Loucy (cell line): ENCODE measurements around the gene SPINK4.

ENCODE experiments used
- H2AFZ ChIP-seq: fragments of 200-600 bp; sonication (generic); 2 replicates; pipeline ENCODE4 v1.6.0; 2016; ENCODE audit warnings: antibody characterized with exemption, mild to moderate bottlenecking, low read length, moderate library complexity
- H3F3A ChIP-seq: fragments of 200-600 bp; 2 replicates; pipeline ENCODE4 v1.6.0; 2016; ENCODE audit warnings: antibody characterized with exemption, low read depth, mild to moderate bottlenecking
- H3K27me3 ChIP-seq: fragments of 200-600 bp; sonication (generic); 2 replicates; pipeline ENCODE4 v1.6.1; 2014; ENCODE audit warnings: low read length, mild to moderate bottlenecking; ENCODE audit not compliant: insufficient read depth, poor library complexity, severe bottlenecking
- H3K36me3 ChIP-seq: fragments of 200-600 bp; sonication (generic); 2 replicates; pipeline ENCODE4 v1.6.1; 2016; ENCODE audit warnings: low read length; ENCODE audit not compliant: insufficient read depth
- H3K4me1 ChIP-seq: fragments of 200-600 bp; sonication (generic); 2 replicates; pipeline ENCODE4 v1.5.1; 2014; ENCODE audit warnings: low read length, mild to moderate bottlenecking; ENCODE audit not compliant: insufficient read depth, poor library complexity, severe bottlenecking
- H3K4me2 ChIP-seq: fragments of 200-600 bp; sonication (generic); 2 replicates; pipeline ENCODE4 v1.6.0; 2014; ENCODE audit warnings: antibody characterized with exemption, low read length, low read depth, mild to moderate bottlenecking; ENCODE audit not compliant: poor library complexity, severe bottlenecking
- H3K4me3 ChIP-seq: fragments of 200-600 bp; sonication (generic); 2 replicates; pipeline ENCODE4 v1.5.1; 2014; ENCODE audit warnings: low read length, mild to moderate bottlenecking, mixed read lengths; ENCODE audit not compliant: poor library complexity, severe bottlenecking
- H3K79me2 ChIP-seq: fragments of 200-600 bp; sonication (generic); 2 replicates; pipeline ENCODE4 v1.6.1; 2014; ENCODE audit warnings: low read length; ENCODE audit not compliant: insufficient read depth
- H3K9ac ChIP-seq: fragments of 200-600 bp; sonication (generic); 2 replicates; pipeline ENCODE4 v1.6.0; 2014; ENCODE audit warnings: mild to moderate bottlenecking, low read depth, low read length, moderate library complexity; ENCODE audit not compliant: poor library complexity, severe bottlenecking
- H3K9me2 ChIP-seq: fragments of 200-600 bp; sonication (generic); replicated peaks from 2 replicates; pipeline ENCODE4 v1.6.1; 2016; ENCODE audit warnings: low read depth, low read length, mixed read lengths
- H3K9me3 ChIP-seq: fragments of 200-600 bp; sonication (generic); 2 replicates; pipeline ENCODE4 v1.6.1; 2014; ENCODE audit warnings: mild to moderate bottlenecking, antibody characterized with exemption, low read length, low read depth; ENCODE audit not compliant: insufficient read depth
- H4K20me1 ChIP-seq: fragments of 200-600 bp; sonication (generic); 2 replicates; pipeline ENCODE4 v1.6.0; 2014; ENCODE audit warnings: antibody characterized with exemption, low read length, mild to moderate bottlenecking; ENCODE audit not compliant: insufficient read depth, poor library complexity, severe bottlenecking
- EZH2phosphoT487 ChIP-seq: fragments of 200-600 bp; IDR thresholded peaks from 2 replicates; pipeline ENCODE4 v1.6.1; 2018; ENCODE audit warnings: antibody characterized with exemption, mild to moderate bottlenecking, moderate library complexity, borderline replicate concordance
- TF ChIP-seq, protein P1 (sequence below): fragments of 200-600 bp; sonication (generic); conservative IDR thresholded peaks from 2 replicates; pipeline ENCODE4 v1.5.1; 2014; ENCODE audit warnings: mild to moderate bottlenecking, antibody characterized with exemption, low read length

SPINK4 gene

GRCh38 chr9:33196736-33197135 lies 43.2 kb upstream of the SPINK4 start:
- Histone ChIP-seq H4K20me1 (no peaks in the 10 kb centered on the region), H3K4me1 (no peaks in the 10 kb centered on the region), H2AFZ (no peak overlapping the region), H3K4me3 (no peak overlapping the region), H3K9me3 (no peaks in the 10 kb centered on the region), H3K9ac (no peak overlapping the region), H3K4me2 (no peak overlapping the region), H3F3A (no peaks in the 10 kb centered on the region), H3K9me2 (no peaks in the 10 kb centered on the region), H3K36me3 (no peaks in the 10 kb centered on the region), H3K79me2 (no peaks in the 10 kb centered on the region), H3K27me3 (no peaks in the 10 kb centered on the region)
- TF ChIP-seq, protein P1, sequence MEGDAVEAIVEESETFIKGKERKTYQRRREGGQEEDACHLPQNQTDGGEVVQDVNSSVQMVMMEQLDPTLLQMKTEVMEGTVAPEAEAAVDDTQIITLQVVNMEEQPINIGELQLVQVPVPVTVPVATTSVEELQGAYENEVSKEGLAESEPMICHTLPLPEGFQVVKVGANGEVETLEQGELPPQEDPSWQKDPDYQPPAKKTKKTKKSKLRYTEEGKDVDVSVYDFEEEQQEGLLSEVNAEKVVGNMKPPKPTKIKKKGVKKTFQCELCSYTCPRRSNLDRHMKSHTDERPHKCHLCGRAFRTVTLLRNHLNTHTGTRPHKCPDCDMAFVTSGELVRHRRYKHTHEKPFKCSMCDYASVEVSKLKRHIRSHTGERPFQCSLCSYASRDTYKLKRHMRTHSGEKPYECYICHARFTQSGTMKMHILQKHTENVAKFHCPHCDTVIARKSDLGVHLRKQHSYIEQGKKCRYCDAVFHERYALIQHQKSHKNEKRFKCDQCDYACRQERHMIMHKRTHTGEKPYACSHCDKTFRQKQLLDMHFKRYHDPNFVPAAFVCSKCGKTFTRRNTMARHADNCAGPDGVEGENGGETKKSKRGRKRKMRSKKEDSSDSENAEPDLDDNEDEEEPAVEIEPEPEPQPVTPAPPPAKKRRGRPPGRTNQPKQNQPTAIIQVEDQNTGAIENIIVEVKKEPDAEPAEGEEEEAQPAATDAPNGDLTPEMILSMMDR, result no peak
- TF ChIP-seq EZH2phosphoT487, result no peak

- H3F3A ChIP-seq, result no peaks in the 10 kb centered on the region
- no peaks in the 10 kb centered on the region for H3K4me1 ChIP-seq
- TF ChIP-seq, protein P1, result no peak; the same call in 1 of the 2 replicates
- TF ChIP-seq EZH2phosphoT487, result no peak
Measured at GRCh38 chr9:33197279-33198152, 42.5 kb upstream of the SPINK4 start.

DNA sequence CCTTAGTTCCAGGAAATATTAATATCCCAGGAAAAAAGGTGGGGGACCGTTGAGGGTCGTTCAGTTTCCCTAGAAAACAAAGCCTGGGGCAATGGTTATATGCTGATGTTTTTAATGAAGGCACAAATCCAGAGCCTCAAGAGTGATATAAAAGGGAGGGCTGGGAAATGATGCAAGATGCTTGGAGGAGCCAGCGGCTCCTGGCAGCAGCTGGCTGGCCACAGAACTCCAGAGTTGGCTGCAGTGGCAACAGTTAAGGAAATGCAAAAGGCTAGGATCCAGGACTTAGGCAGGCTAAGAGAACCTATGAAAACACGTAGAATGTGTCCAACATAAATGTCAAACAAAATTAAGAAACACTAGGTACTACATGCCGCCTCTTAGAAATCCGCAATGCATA lies 41.8 kb upstream of the SPINK4 start:
- no peak overlapping the region for H3K4me3 ChIP-seq
- no peak overlapping the region for H2AFZ ChIP-seq
- H3F3A ChIP-seq, result no peaks in the 10 kb centered on the region
- H3K9me3 ChIP-seq, result no peaks in the 10 kb centered on the region
- H3K79me2 ChIP-seq, result no peaks in the 10 kb centered on the region
- no peak overlapping the region for H3K9ac ChIP-seq
- no peak for TF ChIP-seq EZH2phosphoT487
- TF ChIP-seq, protein P1, result no peak
- no peaks in the 10 kb centered on the region for H3K36me3 ChIP-seq
- no peaks in the 10 kb centered on the region for H3K27me3 ChIP-seq
- no peak overlapping the region for H3K4me2 ChIP-seq
- H3K9me2 ChIP-seq, result no peaks in the 10 kb centered on the region
- H4K20me1 ChIP-seq, result no peaks in the 10 kb centered on the region
- H3K4me1 ChIP-seq, result no peaks in the 10 kb centered on the region

More at GRCh38 chr9:33197279-33198152, 42.5 kb upstream of the SPINK4 start:
- H3K36me3 ChIP-seq, result no peaks in the 10 kb centered on the region
- H4K20me1 ChIP-seq, result no peaks in the 10 kb centered on the region
- no peaks in the 10 kb centered on the region for H3K9me3 ChIP-seq
- H3K79me2 ChIP-seq, result no peaks in the 10 kb centered on the region
- no peak overlapping the region for H3K9ac ChIP-seq
- no peaks in the 10 kb centered on the region for H3K9me2 ChIP-seq
- no peak overlapping the region for H3K4me3 ChIP-seq
- no peaks in the 10 kb centered on the region for H3K27me3 ChIP-seq
- H3K4me2 ChIP-seq, result no peak overlapping the region
- no peak overlapping the region for H2AFZ ChIP-seq
